A549 (cell line): ENCODE data around the gene ADAT1. TPM values are rescaled to one million over a fixed set of nuclear protein-coding genes. Genes with fewer than 3 reads are reported as not detected.

Experiments used
- ATAC-seq, 2 experiments: fragments of 200-7000 bp in 1 of 2; fragments of >200 bp in 1 of 2; cut with Nextera tagmentation in 1 of 2; cut with Tn5 transposase in 1 of 2; 3 replicates each; pipeline versions ENCODE4 v1.8.0 to v1.9.1; 2018 to 2020; ENCODE audit warnings: mild to moderate bottlenecking in 1 of 2, moderate library complexity in 1 of 2
- CTCF ChIA-PET: fragments of 300-600 bp; sonication (Branson Sonifier 250); formaldehyde crosslinking; extraction: SDS; loops from one replicate; lab custom pipeline; 2021; ENCODE audit warnings: antibody characterized with exemption, inconsistent platforms; lab: Yijun Ruan, JAX
- POLR2A ChIA-PET: fragments of 350-600 bp; formaldehyde crosslinking; extraction: SDS; loops from one replicate; lab custom pipeline; 2021; ENCODE audit warnings: antibody characterized with exemption, inconsistent platforms; lab: Yijun Ruan, JAX
- DNase-seq, 2 experiments: peaks; one replicate each; pipeline versions ENCODE4 v3.0.0 to v3.0.0-alpha.2; 2011 to 2016; ENCODE audit warnings: low read depth in 1 of 2, low spot score in 1 of 2
- FAIRE-seq: peaks from 2 replicates; lab custom pipeline; 2011; peaks lifted over from hg19 to GRCh38; lab: Jason Lieb, UNC
- H3K27ac ChIP-seq, 2 experiments: fragments of >200 bp; sonication (Bioruptor Twin); formaldehyde crosslinking; 3 replicates each; pipeline ENCODE4 v1.5.1; 2016 to 2017
- H3K4me1 ChIP-seq: fragments of >200 bp; sonication (Bioruptor Twin); formaldehyde crosslinking; 3 replicates; pipeline ENCODE4 v1.6.1; 2016
- H3K4me2 ChIP-seq: fragments of >200 bp; sonication (Bioruptor Twin); formaldehyde crosslinking; 3 replicates; pipeline ENCODE4 v1.6.1; 2016
- H3K4me3 ChIP-seq: fragments of >200 bp; sonication (Bioruptor Twin); formaldehyde crosslinking; 3 replicates; pipeline ENCODE4 v1.5.1; 2016
- H3K9me3 ChIP-seq: fragments of >200 bp; sonication (Bioruptor Twin); formaldehyde crosslinking; 3 replicates; pipeline ENCODE4 v1.6.1; 2016
- BCL3 ChIP-seq: fragments of >200 bp; sonication (Bioruptor Twin); formaldehyde crosslinking; IDR thresholded peaks from 3 replicates; pipeline ENCODE4 v1.6.1; 2016
- CBX8 ChIP-seq: fragments of 200-600 bp; sonication (generic); IDR thresholded peaks from 2 replicates; pipeline ENCODE4 v1.6.1; 2016
- ESRRA ChIP-seq: fragments of 150-350 bp; IDR thresholded peaks from 2 replicates; pipeline ENCODE4 v1.6.1; 2014; ENCODE audit warnings: mild to moderate bottlenecking, low read length, borderline replicate concordance
- JUN ChIP-seq, 2 experiments: fragments of >200 bp; sonication (Bioruptor Twin); formaldehyde crosslinking; IDR thresholded peaks; 2 replicates in 1 of 2; 3 replicates in 1 of 2; pipeline ENCODE4 v1.6.1; 2016 to 2017
- KDM5A ChIP-seq: fragments of 200-600 bp; sonication (generic); IDR thresholded peaks from 2 replicates; pipeline ENCODE4 v1.6.1; 2016; ENCODE audit warnings: antibody characterized with exemption, mild to moderate bottlenecking
- MAX ChIP-seq: IDR thresholded peaks from 2 replicates; pipeline ENCODE4 v1.6.1; 2012
- MYC ChIP-seq: IDR thresholded peaks from 2 replicates; pipeline ENCODE4 v1.6.1; 2012; ENCODE audit warnings: mild to moderate bottlenecking, inconsistent platforms, low read length, improper control_type of control experiment, borderline replicate concordance
- NR3C1 ChIP-seq: fragments of >200 bp; sonication (Bioruptor Twin); formaldehyde crosslinking; IDR thresholded peaks from 3 replicates; pipeline ENCODE4 v1.6.1; 2017
- PHF8 ChIP-seq: fragments of 200-600 bp; sonication (generic); IDR thresholded peaks from 2 replicates; pipeline ENCODE4 v1.6.1; 2016; ENCODE audit warnings: low read depth, mild to moderate bottlenecking, antibody characterized with exemption, moderate library complexity, borderline replicate concordance
- POLR2A ChIP-seq: IDR thresholded peaks from 2 replicates; pipeline ENCODE4 v1.6.1; 2012; ENCODE audit warnings: mild to moderate bottlenecking, low read length
- RCOR1 ChIP-seq: fragments of 150-350 bp; IDR thresholded peaks from 2 replicates; pipeline ENCODE4 v1.6.1; 2014; ENCODE audit warnings: antibody characterized with exemption, low read length, low read depth
- SMC3 ChIP-seq: fragments of >200 bp; sonication (Bioruptor Twin); formaldehyde crosslinking; IDR thresholded peaks from 3 replicates; pipeline ENCODE4 v1.6.1; 2018; ENCODE audit warnings: inconsistent platforms
- SREBF2 ChIP-seq: fragments of 450-650 bp; IDR thresholded peaks from 2 replicates; pipeline ENCODE4 v1.6.1; 2014; ENCODE audit warnings: mild to moderate bottlenecking, moderate library complexity
- ZFP36 ChIP-seq: fragments of 450-650 bp; IDR thresholded peaks from 2 replicates; pipeline ENCODE4 v1.6.1; 2014; ENCODE audit warnings: borderline replicate concordance; ENCODE audit not compliant: partially characterized antibody
- WGBS: methylation state at CpG from one replicate; pipeline ENCODE4 v1.1.6; 2017; ENCODE audit errors: missing lambda C conversion rate; 5-methylcytosine and 5-hydroxymethylcytosine counted together
- polyA plus RNA-seq, 4 experiments: library from polyadenylated mRNA; depleted of rRNA in 3 of 4; stranded (reverse); fragments of >200 nt; fragmentation: RNase III in 1 of 4; extraction: RNeasy Plus Mini Kit Qiagen cat#74134 plus additional on column Dnase treatment in 1 of 4; gene quantifications; 2 replicates in 3 of 4; 3 replicates in 1 of 4; pipeline ENCODE4 v1.2.3, GENCODE V29; 2011 to 2017
- TF ChIP-seq, protein P1 (sequence below): fragments of 200-600 bp; sonication (generic); IDR thresholded peaks from 2 replicates; pipeline ENCODE4 v1.6.1; 2016; ENCODE audit warnings: antibody characterized with exemption, mild to moderate bottlenecking, moderate library complexity
- TF ChIP-seq, protein P2 (sequence below): IDR thresholded peaks from 2 replicates; pipeline ENCODE4 v1.6.1; 2012
- TF ChIP-seq, protein P3 (sequence below): fragments of 150-350 bp; IDR thresholded peaks from 2 replicates; pipeline ENCODE4 v1.6.1; 2014; ENCODE audit warnings: low read depth, mild to moderate bottlenecking, low read length

The ADAT1 gene
- polyA plus RNA-seq, 2 of the 4 experiments (the other 2 are of a cell fraction): 45.4 to 53.5 TPM

- no peaks in the 10 kb centered on the region for H3K9me3 ChIP-seq
- CTCF ChIA-PET: interaction anchor here (0.6 to 1.1 kb wide), 2 partner anchors 137 to 586 kb away, joined by 3 to 6 read pairs; no protein-coding TSS in a partner anchor
- no peak for ATAC-seq
- H3K27ac ChIP-seq: no peak overlapping the region
- POLR2A ChIA-PET: no interaction called here
- WGBS: 88% methylated on average over 1 of the region's 1 CpG
- no peak overlapping the region for H3K4me2 ChIP-seq
- H3K4me3 ChIP-seq: no peak overlapping the region
- FAIRE-seq: no peak
- peaks cover 10% of the 10 kb centered on the region; the same call in 2 of the 3 replicates for H3K4me1 ChIP-seq
- no peak for TF ChIP-seq SREBF2
- no peak for TF ChIP-seq NR3C1
- TF ChIP-seq RCOR1: no peak
- TF ChIP-seq ESRRA: no peak
- no peak for TF ChIP-seq PHF8
- TF ChIP-seq SMC3: no peak
- DNase-seq: no peak
These were observed 30.8 kb upstream of the ADAT1 start for GRCh38 chr16:75653922-75654321.

GRCh38 chr16:75648265-75649076 lies 25.4 kb upstream of the ADAT1 start:
- TF ChIP-seq, protein P1, sequence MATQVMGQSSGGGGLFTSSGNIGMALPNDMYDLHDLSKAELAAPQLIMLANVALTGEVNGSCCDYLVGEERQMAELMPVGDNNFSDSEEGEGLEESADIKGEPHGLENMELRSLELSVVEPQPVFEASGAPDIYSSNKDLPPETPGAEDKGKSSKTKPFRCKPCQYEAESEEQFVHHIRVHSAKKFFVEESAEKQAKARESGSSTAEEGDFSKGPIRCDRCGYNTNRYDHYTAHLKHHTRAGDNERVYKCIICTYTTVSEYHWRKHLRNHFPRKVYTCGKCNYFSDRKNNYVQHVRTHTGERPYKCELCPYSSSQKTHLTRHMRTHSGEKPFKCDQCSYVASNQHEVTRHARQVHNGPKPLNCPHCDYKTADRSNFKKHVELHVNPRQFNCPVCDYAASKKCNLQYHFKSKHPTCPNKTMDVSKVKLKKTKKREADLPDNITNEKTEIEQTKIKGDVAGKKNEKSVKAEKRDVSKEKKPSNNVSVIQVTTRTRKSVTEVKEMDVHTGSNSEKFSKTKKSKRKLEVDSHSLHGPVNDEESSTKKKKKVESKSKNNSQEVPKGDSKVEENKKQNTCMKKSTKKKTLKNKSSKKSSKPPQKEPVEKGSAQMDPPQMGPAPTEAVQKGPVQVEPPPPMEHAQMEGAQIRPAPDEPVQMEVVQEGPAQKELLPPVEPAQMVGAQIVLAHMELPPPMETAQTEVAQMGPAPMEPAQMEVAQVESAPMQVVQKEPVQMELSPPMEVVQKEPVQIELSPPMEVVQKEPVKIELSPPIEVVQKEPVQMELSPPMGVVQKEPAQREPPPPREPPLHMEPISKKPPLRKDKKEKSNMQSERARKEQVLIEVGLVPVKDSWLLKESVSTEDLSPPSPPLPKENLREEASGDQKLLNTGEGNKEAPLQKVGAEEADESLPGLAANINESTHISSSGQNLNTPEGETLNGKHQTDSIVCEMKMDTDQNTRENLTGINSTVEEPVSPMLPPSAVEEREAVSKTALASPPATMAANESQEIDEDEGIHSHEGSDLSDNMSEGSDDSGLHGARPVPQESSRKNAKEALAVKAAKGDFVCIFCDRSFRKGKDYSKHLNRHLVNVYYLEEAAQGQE: no peak
- TF ChIP-seq MAX: peak; percentile 11; the same call in 1 of the 2 replicates
- FAIRE-seq (no peak), ATAC-seq (peak; percentile 75 to 80), DNase-seq (peak; percentile 72 to 77)
- ChIA-PET CTCF (interaction anchor here (0.6 to 2.2 kb wide), 4 partner anchors 9 to 184 kb away, joined by 3 to 7 read pairs (median 4); partner anchors contain the start of gene TMEM170A), POLR2A (interaction anchor here (0.6 to 2.1 kb wide), 8 partner anchors 10 to 132 kb away, joined by 3 to 17 read pairs (median 4); partner anchors contain the start of gene ADAT1)
- Histone ChIP-seq H3K4me3 (peak overlapping the region; percentile 71), H3K9me3 (no peaks in the 10 kb centered on the region), H3K4me2 (peak overlapping the region; percentile 78), H3K4me1 (peaks cover 22% of the 10 kb centered on the region; the same call in 2 of the 3 replicates), H3K27ac (peak overlapping the region; percentile 87 to 96)
- 3% methylated on average over 33 of the region's 62 CpGs for WGBS

DNA sequence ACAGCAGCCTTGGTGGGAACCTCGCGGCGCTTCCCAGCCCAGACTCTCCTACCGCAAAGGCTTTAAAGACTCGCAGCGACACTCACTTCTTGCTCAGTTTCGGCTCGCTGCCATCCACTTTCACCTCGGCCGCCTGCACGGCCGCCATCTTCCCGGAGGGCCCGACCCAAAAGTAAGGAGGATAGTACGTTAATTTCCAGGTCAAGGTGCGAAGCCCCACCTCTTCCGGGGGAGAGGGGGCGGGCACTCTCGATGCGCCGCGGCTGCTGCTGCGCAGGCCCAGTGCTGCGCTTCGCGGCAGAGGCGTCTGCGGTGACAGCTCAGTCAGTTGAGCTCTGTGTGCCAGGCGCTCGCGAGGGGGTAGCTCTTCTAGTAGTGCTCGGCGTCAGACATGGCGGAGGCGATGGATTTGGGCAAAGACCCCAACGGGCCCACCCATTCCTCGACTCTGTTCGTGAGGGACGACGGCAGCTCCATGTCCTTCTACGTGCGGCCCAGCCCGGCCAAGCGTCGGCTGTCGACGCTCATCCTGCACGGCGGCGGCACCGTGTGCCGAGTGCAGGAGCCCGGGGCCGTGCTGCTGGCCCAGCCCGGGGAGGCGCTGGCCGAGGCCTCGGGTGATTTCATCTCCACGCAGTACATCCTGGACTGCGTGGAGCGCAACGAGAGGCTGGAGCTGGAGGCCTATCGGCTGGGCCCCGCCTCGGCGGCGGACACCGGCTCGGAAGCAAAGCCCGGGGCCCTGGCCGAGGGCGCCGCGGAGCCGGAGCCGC lies 24.6 kb upstream of the ADAT1 start, which contains the start of the genes KARS1 and TERF2IP:
Gene KARS1 (minus strand): TSS at position 174 of the 773 bp plus-strand sequence. CDS start 26 bp downstream, at position 148.
Gene TERF2IP (plus strand): TSS at position 282 of the 773 bp plus-strand sequence. CDS start 110 bp downstream, at position 392.
- DNase-seq (peak; percentile 94), FAIRE-seq (no peak), ATAC-seq (peak; percentile 94 to 97)
- Histone ChIP-seq H3K4me2 (peak within 1 kb of the TSS; percentile 78), H3K9me3 (no peaks in the 10 kb centered on the region), H3K4me1 (peaks cover 22% of the 10 kb centered on the region; the same call in 2 of the 3 replicates), H3K27ac (peak within 1 kb of the TSS; percentile 92 to 96), H3K4me3 (peak within 1 kb of the TSS; percentile 71)
- TF ChIP-seq ZFP36 (no peak), POLR2A (peak; percentile 90), CBX8 (no peak), MYC (peak; percentile 86), PHF8 (peak; percentile 95; the same call in 1 of the 2 replicates), KDM5A (peak; percentile 96), BCL3 (peak; percentile 85; the same call in 1 of the 3 replicates), MAX (peak; percentile 90), JUN (IDR thresholded peaks at IDR 0.05) (peak; percentile 76 to 81; a peak in 3 of 5 replicates)
- TF ChIP-seq, protein P2, sequence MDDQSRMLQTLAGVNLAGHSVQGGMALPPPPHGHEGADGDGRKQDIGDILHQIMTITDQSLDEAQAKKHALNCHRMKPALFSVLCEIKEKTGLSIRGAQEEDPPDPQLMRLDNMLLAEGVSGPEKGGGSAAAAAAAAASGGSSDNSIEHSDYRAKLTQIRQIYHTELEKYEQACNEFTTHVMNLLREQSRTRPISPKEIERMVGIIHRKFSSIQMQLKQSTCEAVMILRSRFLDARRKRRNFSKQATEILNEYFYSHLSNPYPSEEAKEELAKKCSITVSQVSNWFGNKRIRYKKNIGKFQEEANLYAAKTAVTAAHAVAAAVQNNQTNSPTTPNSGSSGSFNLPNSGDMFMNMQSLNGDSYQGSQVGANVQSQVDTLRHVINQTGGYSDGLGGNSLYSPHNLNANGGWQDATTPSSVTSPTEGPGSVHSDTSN: no peak
- TF ChIP-seq, protein P3, sequence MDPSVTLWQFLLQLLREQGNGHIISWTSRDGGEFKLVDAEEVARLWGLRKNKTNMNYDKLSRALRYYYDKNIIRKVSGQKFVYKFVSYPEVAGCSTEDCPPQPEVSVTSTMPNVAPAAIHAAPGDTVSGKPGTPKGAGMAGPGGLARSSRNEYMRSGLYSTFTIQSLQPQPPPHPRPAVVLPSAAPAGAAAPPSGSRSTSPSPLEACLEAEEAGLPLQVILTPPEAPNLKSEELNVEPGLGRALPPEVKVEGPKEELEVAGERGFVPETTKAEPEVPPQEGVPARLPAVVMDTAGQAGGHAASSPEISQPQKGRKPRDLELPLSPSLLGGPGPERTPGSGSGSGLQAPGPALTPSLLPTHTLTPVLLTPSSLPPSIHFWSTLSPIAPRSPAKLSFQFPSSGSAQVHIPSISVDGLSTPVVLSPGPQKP: no peak
- ChIA-PET POLR2A (interaction anchor here (0.6 to 2.1 kb wide), 9 partner anchors 9 to 131 kb away, joined by 3 to 17 read pairs (median 4); partner anchors contain the start of genes ADAT1 and GABARAPL2), CTCF (interaction anchor here (0.8 to 2.2 kb wide), 4 partner anchors 11 to 183 kb away, joined by 3 to 7 read pairs (median 4); partner anchors contain the start of gene TMEM170A)
- WGBS: 3% methylated on average over 52 of the region's 76 CpGs
